HepG2 (cell line): ENCODE measurements around the gene KRTCAP2. TPM values are rescaled to one million over a fixed set of nuclear protein-coding genes. Genes with fewer than 3 reads are reported as not detected.

Source experiments
- ETV5 ChIP-seq: IDR thresholded peaks from 2 replicates; pipeline ENCODE4 v1.6.1; 2018; ENCODE audit warnings: missing biosample characterization, missing genetic modification reagents, inconsistent platforms, borderline replicate concordance
- FOXA3 ChIP-seq: IDR thresholded peaks from 2 replicates; pipeline ENCODE4 v1.6.1; 2016; ENCODE audit warnings: missing genetic modification reagents, missing compliant biosample characterization
- HCFC1 ChIP-seq: fragments of 150-350 bp; IDR thresholded peaks from 2 replicates; pipeline ENCODE4 v1.6.1; 2014; ENCODE audit warnings: low read depth, low read length
- HMGA1 ChIP-seq: sonication (generic); formaldehyde crosslinking; conservative IDR thresholded peaks from 2 replicates; pipeline ENCODE4 v1.4.0; 2020; ENCODE audit warnings: missing genetic modification reagents
- MYC ChIP-seq: sonication (generic); formaldehyde crosslinking; IDR thresholded peaks from 2 replicates; pipeline ENCODE4 v1.9.0; 2021; ENCODE audit warnings: missing genetic modification reagents, borderline replicate concordance
- NONO ChIP-seq, 2 experiments: fragments of 450-650 bp in 1 of 2; sonication (generic) in 1 of 2; formaldehyde crosslinking in 1 of 2; IDR thresholded peaks in 1 of 2; conservative IDR thresholded peaks in 1 of 2; 2 replicates each; pipeline versions ENCODE4 v1.6.1 to v1.8.0; 2017 to 2022; ENCODE audit warnings: mild to moderate bottlenecking in 1 of 2, missing genetic modification reagents in 1 of 2, moderate library complexity in 1 of 2
- NR0B2 ChIP-seq: sonication (generic); formaldehyde crosslinking; IDR thresholded peaks from 2 replicates; pipeline ENCODE4 v1.4.0; 2020; ENCODE audit warnings: mild to moderate bottlenecking, missing genetic modification reagents
- POLR2A ChIP-seq, 2 experiments: IDR thresholded peaks; 2 replicates each; pipeline ENCODE4 v1.6.1; 2011; ENCODE audit warnings: low read depth in 2 of 2, low read length in 2 of 2, mild to moderate bottlenecking in 1 of 2, moderate library complexity in 1 of 2; ENCODE audit not compliant: insufficient read depth in 1 of 2
- TFDP1 ChIP-seq: IDR thresholded peaks from 2 replicates; pipeline ENCODE4 v1.6.1; 2016; ENCODE audit warnings: missing compliant biosample characterization, missing genetic modification reagents, borderline replicate concordance
- TRIM24 ChIP-seq: sonication (generic); formaldehyde crosslinking; IDR thresholded peaks from 2 replicates; pipeline ENCODE4 v1.8.0; 2022; ENCODE audit warnings: mild to moderate bottlenecking, missing genetic modification reagents
- USF2 ChIP-seq, 2 experiments: sonication (generic) in 1 of 2; formaldehyde crosslinking in 1 of 2; IDR thresholded peaks; 2 replicates each; pipeline versions ENCODE4 v1.5.1 to v1.6.1; 2011 to 2020; ENCODE audit warnings: borderline replicate concordance in 1 of 2, low read depth in 1 of 2, low read length in 1 of 2, mild to moderate bottlenecking in 1 of 2, missing genetic modification reagents in 1 of 2, moderate library complexity in 1 of 2
- ZFP82 ChIP-seq: sonication (generic); formaldehyde crosslinking; IDR thresholded peaks from 2 replicates; pipeline ENCODE4 v1.5.1; 2020; ENCODE audit warnings: mild to moderate bottlenecking, missing genetic modification reagents, borderline replicate concordance
- ZNF142 ChIP-seq: sonication (generic); formaldehyde crosslinking; IDR thresholded peaks from 2 replicates; pipeline ENCODE4 v1.4.0; 2020; ENCODE audit warnings: missing genetic modification reagents
- ZNF430 ChIP-seq: sonication (generic); formaldehyde crosslinking; IDR thresholded peaks from 2 replicates; pipeline ENCODE4 v1.9.0; 2021; ENCODE audit warnings: mild to moderate bottlenecking, missing genetic modification reagents
- ZNF710 ChIP-seq: sonication (generic); formaldehyde crosslinking; IDR thresholded peaks from 2 replicates; pipeline ENCODE4 v1.5.0; 2020; ENCODE audit warnings: mild to moderate bottlenecking, missing genetic modification reagents, borderline replicate concordance
- polyA plus RNA-seq, 8 experiments: library from polyadenylated mRNA; depleted of rRNA in 3 of 8; stranded (reverse) in 7 of 8; unstranded in 1 of 8; fragments of >200 nt; fragmentation: Illumina TruSeq in 4 of 8; extraction: Trizol in 4 of 8; gene quantifications; 2 replicates each; pipeline versions ENCODE4 v1.2.1 to v1.2.3, GENCODE V29; 2011 to 2016; ENCODE audit warnings: low read depth in 4 of 8, missing spikeins in 1 of 8, mixed read lengths in 1 of 8; ENCODE audit not compliant: insufficient read depth in 1 of 8
- total RNA-seq, 5 experiments: library from RNA; depleted of rRNA; stranded (reverse); fragments of >200 nt; fragmentation: Illumina TruSeq; extraction: Trizol; gene quantifications; 2 replicates each; pipeline ENCODE4 v1.2.3, GENCODE V29; 2016; ENCODE audit warnings: low read depth in 1 of 5

Gene KRTCAP2
- total and polyA plus RNA-seq, 2 of the 13 experiments (the other 11 are each of a cell fraction or from before 2014, with no cell fraction given) = 77.3 to 79.4 TPM

- no peak for TF ChIP-seq HMGA1
- TF ChIP-seq ZNF710 = no peak
- peak; percentile 10; the same call in 1 of the 2 replicates for TF ChIP-seq MYC
- peak; percentile 33 to 66; a peak in 1 of 4 replicates for TF ChIP-seq POLR2A (IDR thresholded peaks at IDR 0.05; ENCODE audit: insufficient read depth in 1 of 2, low read depth in 2 of 2, low read length in 2 of 2)
- 0 out of 2 replicates have a peak, but pooled peaks have one; percentile 81 for TF ChIP-seq ZFP82 (CRISPR knock-in tag)
- TF ChIP-seq ETV5 (CRISPR knock-in tag) = peak; percentile 78
- peak; percentile 53; the same call in 1 of the 2 replicates for TF ChIP-seq FOXA3 (CRISPR knock-in tag)
- TF ChIP-seq NONO (IDR thresholded peaks at IDR 0.05) = no peak
- peak; percentile 84 for TF ChIP-seq NONO (CRISPR knock-in tag; conservative IDR thresholded peaks at IDR 0.05)
- TF ChIP-seq USF2 (IDR thresholded peaks at IDR 0.05; ENCODE audit: low read depth, low read length) = no peak
- 0 out of 2 replicates have a peak, but pooled peaks have one; percentile 14 for TF ChIP-seq USF2 (CRISPR knock-in tag; IDR thresholded peaks at IDR 0.05; ENCODE audit: borderline replicate concordance)
- peak; percentile 81 for TF ChIP-seq ZNF430 (CRISPR knock-in tag)
- TF ChIP-seq TRIM24 (CRISPR knock-in tag) = peak; percentile 44; the same call in 1 of the 2 replicates
- no peak for TF ChIP-seq ZNF142 (CRISPR knock-in tag)
- TF ChIP-seq TFDP1 (CRISPR knock-in tag) = peak; percentile 63; the same call in 1 of the 2 replicates
- TF ChIP-seq NR0B2 (CRISPR knock-in tag) = no peak
- peak; percentile 94 for TF ChIP-seq HCFC1
Observed at GRCh38 chr1:155139895-155140629, 33.0 kb downstream of the KRTCAP2 start, which contains the start of gene DPM3 (continued).
